HG03439 (cell line): ENCODE results near the gene FAM180B.
"Not testable (repeated sequence)": the region's sequence is repeated elsewhere in the genome, so short reads cannot be mapped to it uniquely, and the experiment has no call there.

Source experiments
- ATAC-seq: cut with Tn5 transposase; IDR thresholded peaks from one replicate; pipeline ENCODE4 v1.9.1; 2021; ENCODE audit warnings: mild to moderate bottlenecking, moderate library complexity; ENCODE audit not compliant: unreplicated experiment

The FAM180B gene

DNA sequence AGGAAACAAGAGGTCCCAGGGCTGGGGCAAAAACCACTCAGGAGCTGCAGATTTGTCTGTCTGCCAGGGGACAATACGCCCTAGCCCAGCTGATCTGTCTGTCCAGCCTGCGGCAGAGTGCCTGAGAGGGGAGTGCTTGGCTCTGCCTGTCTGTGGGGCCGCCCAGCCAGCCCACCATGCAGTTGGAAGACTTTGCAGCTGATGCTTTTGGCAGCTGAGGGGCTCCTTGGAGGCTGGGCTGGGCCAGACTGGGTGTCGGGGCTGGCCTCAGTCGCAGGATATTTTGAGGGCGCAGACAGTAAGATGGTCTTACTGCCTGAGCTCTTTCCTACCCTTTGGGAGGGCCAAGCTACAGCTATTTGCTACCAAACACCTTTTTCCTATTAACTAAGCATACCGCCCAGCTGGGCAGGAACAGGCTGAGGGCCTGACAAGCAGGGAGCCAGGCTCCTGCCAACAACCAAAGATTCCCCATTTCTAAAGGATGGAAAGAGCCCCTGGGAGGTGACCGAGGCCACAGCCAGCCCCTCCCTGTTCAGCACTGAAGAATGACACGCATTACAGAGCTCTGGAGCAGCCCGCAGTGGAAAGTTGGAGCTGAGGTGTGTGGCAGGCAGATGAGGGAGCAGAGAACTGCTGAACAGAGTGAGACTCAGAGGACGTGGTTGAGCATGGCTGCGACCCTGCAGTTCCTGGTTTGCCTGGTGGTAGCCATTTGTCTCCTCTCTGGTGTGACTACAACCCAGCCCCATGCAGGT is at the start of gene FAM180B:
Gene FAM180B (plus strand): TSS at position 581 of the 758 bp plus-strand sequence. CDS start 91 bp downstream, at position 672.
- ATAC-seq: no peak

GRCh38 chr11:47536915-47537314 is 49.6 kb upstream of the FAM180B start:
- no peak for ATAC-seq

GRCh38 chr11:47538741-47539565 is 47.5 kb upstream of the FAM180B start:
- ATAC-seq: no peak

DNA sequence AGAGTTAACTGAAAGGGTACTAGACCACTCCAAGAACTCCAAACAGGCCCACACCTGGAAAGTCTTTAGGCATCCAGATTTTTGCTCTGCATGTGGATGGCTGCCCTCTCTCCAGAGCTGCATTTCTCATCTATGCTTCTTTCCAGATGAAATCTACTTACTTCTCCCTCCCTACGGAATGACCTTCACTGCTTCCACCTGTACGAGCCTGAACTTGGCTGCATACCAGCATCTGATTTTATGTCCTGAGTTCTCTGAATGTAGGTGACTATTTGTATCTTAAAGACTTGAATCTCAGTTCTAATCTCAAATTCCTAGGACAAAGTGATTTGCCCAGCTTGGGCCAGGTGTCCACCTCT is 46.8 kb upstream of the FAM180B start:
- ATAC-seq: no peak

DNA sequence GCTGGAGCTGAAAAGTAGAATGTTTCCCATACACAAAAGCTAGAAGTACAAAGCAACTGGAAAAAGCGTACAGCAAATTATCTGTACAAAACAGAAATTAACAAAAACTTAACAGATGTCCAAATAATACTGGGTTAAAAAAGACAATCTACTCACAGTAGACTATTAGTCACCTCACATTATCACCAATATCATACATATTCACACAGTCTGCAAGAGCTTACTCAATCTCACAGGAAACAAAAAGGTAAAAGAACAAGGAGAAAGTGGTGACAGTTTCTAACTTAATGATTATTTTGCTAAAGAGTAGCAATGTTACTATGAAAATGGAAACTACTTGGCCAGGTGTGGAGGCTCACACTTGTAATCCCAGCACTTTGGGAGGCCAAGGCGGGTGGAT is 45.4 kb upstream of the FAM180B start:
- ATAC-seq: no peak

- no peak for ATAC-seq
Measured at GRCh38 chr11:47545298-47545697, 41.2 kb upstream of the FAM180B start.

DNA sequence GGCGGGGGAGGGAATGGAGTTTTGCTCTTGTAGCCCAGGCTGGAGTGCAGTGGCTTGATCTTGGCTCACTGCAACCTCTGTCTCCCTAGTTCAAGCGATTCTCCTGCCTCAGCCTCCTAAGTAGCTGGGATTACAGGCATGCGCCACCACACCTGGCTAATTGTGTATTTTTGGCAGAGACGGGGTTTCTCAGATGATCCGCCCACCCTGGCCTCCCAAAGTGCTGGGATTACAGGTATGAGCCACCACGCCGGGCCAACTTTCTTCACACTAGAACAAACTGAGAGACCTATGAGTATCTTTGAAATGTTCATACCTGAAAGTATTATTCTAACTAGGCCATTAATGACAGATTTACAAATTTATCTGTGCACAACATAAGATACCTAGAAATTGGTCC is 40.2 kb upstream of the FAM180B start:
- ATAC-seq: not testable (repeated sequence)

DNA sequence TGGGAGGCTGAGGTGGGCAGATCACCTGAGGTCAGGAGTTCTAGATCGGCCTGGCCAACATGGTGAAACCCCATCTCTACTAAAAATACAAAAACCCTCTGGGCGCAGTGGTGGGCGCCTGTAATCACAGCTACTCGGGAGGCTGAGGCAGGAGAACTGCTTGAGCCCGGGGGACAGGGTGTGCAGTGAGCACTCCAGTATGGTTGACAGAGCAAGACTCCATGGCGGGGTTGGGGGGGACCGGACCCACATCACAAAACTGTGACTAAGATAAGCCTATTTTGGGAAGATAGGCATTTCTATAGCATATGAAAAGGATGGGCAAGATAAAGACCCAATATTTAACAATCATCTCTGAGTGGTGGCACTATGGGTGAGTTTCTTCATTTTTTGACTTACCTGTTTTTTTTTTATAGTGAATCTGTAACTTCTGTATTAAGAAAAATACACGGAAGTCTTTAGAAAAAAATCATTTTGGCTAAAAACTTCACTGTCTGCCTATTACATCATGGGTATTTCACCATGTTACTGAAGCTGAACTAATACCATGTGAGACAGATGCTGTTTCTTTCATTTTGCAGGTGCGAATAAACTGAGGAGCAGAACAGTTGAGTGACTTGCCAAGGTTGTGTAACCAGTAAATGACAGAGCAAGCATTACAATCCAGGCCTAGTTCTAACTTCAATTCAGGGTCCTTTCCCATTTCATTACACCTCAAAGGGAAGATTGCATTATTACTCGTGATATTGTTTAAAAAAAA is 36.0 kb upstream of the FAM180B start:
- no peak for ATAC-seq

- ATAC-seq: no peak
Measured at GRCh38 chr11:47551086-47551485, 35.4 kb upstream of the FAM180B start.

GRCh38 chr11:47552056-47552565 is 34.4 kb upstream of the FAM180B start:
- no peak for ATAC-seq

GRCh38 chr11:47552566-47553405 is 33.7 kb upstream of the FAM180B start, which contains the start of gene CELF1:
Gene CELF1 (minus strand): TSS chr11:47553132. CDS start chr11:47499523, 53,609 bp downstream.
- peak; percentile 96 for ATAC-seq

- peak; percentile 40 for ATAC-seq
Measured at GRCh38 chr11:47553406-47553743, 33.1 kb upstream of the FAM180B start.

- ATAC-seq: not testable (repeated sequence)
Measured at GRCh38 chr11:47557004-47557403, 29.5 kb upstream of the FAM180B start.

DNA sequence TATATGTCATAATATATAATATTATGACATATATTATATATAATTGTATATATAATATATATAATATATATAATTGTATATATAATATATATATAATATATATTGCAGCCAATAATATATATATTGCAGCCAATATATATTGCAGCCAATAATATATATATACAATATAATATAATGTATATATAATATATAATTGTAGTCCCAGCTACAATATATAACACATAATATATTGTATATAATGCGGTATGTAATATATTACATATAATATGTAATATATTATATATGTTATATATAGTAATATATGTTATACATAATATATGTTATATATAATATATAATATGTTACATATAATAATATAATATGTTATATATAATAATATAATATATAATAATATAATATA is 27.8 kb upstream of the FAM180B start:
- no peak for ATAC-seq

- ATAC-seq: no peak
Measured at GRCh38 chr11:47560426-47560825, 26.1 kb upstream of the FAM180B start.

- ATAC-seq: not testable (repeated sequence)
Measured at GRCh38 chr11:47562393-47562792, 24.1 kb upstream of the FAM180B start.

DNA sequence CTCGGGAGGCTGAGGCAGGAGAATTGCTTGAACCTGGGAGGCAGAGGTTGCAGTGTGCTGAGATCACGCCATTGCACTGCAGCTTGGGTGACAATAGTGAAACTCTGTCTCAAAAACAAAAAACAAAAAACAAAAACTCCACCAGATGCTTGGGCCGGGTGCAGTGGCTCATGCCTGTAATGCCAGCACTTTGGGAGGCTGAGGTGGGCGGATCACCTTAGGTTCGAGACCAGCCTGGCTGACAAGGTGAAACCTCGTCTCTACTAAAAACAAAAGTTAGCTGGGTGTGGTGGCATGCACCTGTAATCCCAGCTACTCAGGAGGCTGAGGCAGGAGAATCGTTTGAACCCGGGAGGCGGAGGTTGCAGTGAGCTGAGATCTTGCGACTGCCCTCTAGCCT is 22.1 kb upstream of the FAM180B start:
- ATAC-seq: not testable (repeated sequence)

GRCh38 chr11:47564933-47565339 is 21.5 kb upstream of the FAM180B start:
- ATAC-seq: no peak

GRCh38 chr11:47565340-47566148 is 20.9 kb upstream of the FAM180B start, which contains the start of gene PTPMT1:
Gene PTPMT1 (plus strand): TSS chr11:47565599. CDS start chr11:47565623, 24 bp downstream.
- ATAC-seq: peak; percentile 79
